ENCODE results near the gene DDX28. TPM values are rescaled to one million over a fixed set of nuclear protein-coding genes. Genes with fewer than 3 reads are reported as not detected.

DDX28 gene
- total and polyA plus RNA-seq, 2 of the 4 experiments (the other 2 are of a cell fraction), result 9.2 to 10.0 TPM

DNA sequence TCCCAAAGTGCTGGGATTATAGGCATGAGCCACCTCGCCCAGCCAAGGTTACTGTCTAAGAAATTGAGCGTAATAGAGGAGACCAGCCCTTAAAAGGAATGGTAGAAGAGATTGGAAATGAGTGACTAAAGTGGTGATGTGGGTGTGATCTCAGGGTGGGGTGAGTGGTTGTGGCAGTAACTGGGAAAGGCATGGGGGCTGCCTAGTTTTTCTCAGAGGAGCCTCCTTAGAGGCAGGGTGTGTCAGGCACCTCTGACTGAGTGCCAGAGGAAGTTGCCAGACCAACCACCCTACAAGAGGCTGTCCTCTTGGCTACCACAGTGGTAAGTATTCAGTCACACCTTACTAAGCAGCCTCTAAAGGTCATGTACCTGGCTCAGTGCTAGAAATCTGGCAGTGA lies 8.9 kb upstream of the DDX28 start:
- intact Hi-C loops (cut with micrococcal nuclease), result loop anchor here (10.0 kb wide), 1 partner anchor 357 kb away; no protein-coding TSS in a partner anchor
- H3K4me3 ChIP-seq (ENCODE audit: insufficient read depth, low read depth, low read length), result no peak overlapping the region
- H3K9me3 ChIP-seq (ENCODE audit: control insufficient read depth, insufficient read depth, low read length), result no peaks in the 10 kb centered on the region
- BruUV-seq (replicated peaks), result no TSS peak
- in situ Hi-C loops (cut with MboI; ENCODE audit: low sequenced_read_pairs), result no loop called here
- no peak overlapping the region for H4K8ac ChIP-seq (ENCODE audit: low read depth in 2 of 2, low read length in 2 of 2)
- no peak overlapping the region for H3K18ac ChIP-seq (ENCODE audit: low read depth, low read length)
- H3K9me1 ChIP-seq (ENCODE audit: insufficient read depth, low read length), result peaks cover 5% of the 10 kb centered on the region; the same call in 1 of the 2 replicates
- no peaks in the 10 kb centered on the region for H4K20me1 ChIP-seq (ENCODE audit: insufficient read depth, low read length)
- H3K9ac ChIP-seq (ENCODE audit: low read depth, low read length), result no peak overlapping the region
- dilution Hi-C loops (cut with HindIII; ENCODE audit: low sequenced_read_pairs, unreplicated experiment), result no loop called here
- no peak overlapping the region for H3K23ac ChIP-seq (ENCODE audit: low read depth, low read length)
- no peak overlapping the region for H2BK120ac ChIP-seq (ENCODE audit: low read depth, low read length)
- no peak overlapping the region for H2AK5ac ChIP-seq (ENCODE audit: low read depth, low read length)
- H3K56ac ChIP-seq (ENCODE audit: extremely low read depth, insufficient read depth, low read length), result no peak overlapping the region
- H3K27me3 ChIP-seq (ENCODE audit: control insufficient read depth, insufficient read depth, low read length), result no peaks in the 10 kb centered on the region
- DNase-seq, result no peak
- TF ChIP-seq MXI1 (IDR thresholded peaks at IDR 0.05; ENCODE audit: borderline replicate concordance, low read depth, low read length), result no peak
- no peak for TF ChIP-seq MAFK (IDR thresholded peaks at IDR 0.05; ENCODE audit: low read depth, low read length)
- no peak for TF ChIP-seq NFE2L2 (IDR thresholded peaks at IDR 0.05; ENCODE audit: low read depth, low read length)
- no peak for TF ChIP-seq MAZ (IDR thresholded peaks at IDR 0.05; ENCODE audit: borderline replicate concordance, low read depth, low read length)
- no peak for TF ChIP-seq RCOR1 (IDR thresholded peaks at IDR 0.05; ENCODE audit: insufficient replicate concordance, low read length)
- TF ChIP-seq, protein P1, sequence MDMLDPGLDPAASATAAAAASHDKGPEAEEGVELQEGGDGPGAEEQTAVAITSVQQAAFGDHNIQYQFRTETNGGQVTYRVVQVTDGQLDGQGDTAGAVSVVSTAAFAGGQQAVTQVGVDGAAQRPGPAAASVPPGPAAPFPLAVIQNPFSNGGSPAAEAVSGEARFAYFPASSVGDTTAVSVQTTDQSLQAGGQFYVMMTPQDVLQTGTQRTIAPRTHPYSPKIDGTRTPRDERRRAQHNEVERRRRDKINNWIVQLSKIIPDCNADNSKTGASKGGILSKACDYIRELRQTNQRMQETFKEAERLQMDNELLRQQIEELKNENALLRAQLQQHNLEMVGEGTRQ (IDR thresholded peaks at IDR 0.05; ENCODE audit: low read depth, low read length), result no peak
- no peak for TF ChIP-seq RFX5 (IDR thresholded peaks at IDR 0.05; ENCODE audit: low read depth, low read length)
- TF ChIP-seq FOS (IDR thresholded peaks at IDR 0.05; ENCODE audit: low read depth, low read length), result no peak
- TF ChIP-seq, protein P2, sequence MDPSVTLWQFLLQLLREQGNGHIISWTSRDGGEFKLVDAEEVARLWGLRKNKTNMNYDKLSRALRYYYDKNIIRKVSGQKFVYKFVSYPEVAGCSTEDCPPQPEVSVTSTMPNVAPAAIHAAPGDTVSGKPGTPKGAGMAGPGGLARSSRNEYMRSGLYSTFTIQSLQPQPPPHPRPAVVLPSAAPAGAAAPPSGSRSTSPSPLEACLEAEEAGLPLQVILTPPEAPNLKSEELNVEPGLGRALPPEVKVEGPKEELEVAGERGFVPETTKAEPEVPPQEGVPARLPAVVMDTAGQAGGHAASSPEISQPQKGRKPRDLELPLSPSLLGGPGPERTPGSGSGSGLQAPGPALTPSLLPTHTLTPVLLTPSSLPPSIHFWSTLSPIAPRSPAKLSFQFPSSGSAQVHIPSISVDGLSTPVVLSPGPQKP (IDR thresholded peaks at IDR 0.05; ENCODE audit: borderline replicate concordance, low read depth, low read length), result no peak
- no peak for TF ChIP-seq RAD21 (IDR thresholded peaks at IDR 0.05; ENCODE audit: low read length)
- TF ChIP-seq POLR2A (IDR thresholded peaks at IDR 0.05; ENCODE audit: low read depth, low read length), result no peak
- TF ChIP-seq SMC3 (IDR thresholded peaks at IDR 0.05; ENCODE audit: low read depth, low read length), result no peak
- POLR2A ChIA-PET (ENCODE audit: unreplicated experiment), result no interaction called here
- peaks cover 7% of the 10 kb centered on the region; the same call in 1 of the 2 replicates for H3K36me3 ChIP-seq (ENCODE audit: control insufficient read depth, insufficient read depth, low read length)
- no peak overlapping the region for H3K27ac ChIP-seq (ENCODE audit: insufficient read depth, low read length)
- no peak overlapping the region for H2AK9ac ChIP-seq (replicated peaks; ENCODE audit: low read depth, low read length, poor library complexity)
- whole genome bisulfite sequencing, 2 experiments (ENCODE audit: extremely low coverage in 2 of 2, insufficient read length in 1 of 2), result 92% methylated on average over 2 of the region's 2 CpGs; no CpG with 5 or more reads in 1 of the 2 experiments
- CTCF ChIA-PET, result no interaction called here
- no peaks in the 10 kb centered on the region for H3K4me1 ChIP-seq (ENCODE audit: control insufficient read depth, insufficient read depth, low read length)
- no peak overlapping the region for H2BK20ac ChIP-seq (ENCODE audit: low read depth, low read length)
- ATAC-seq (ENCODE audit: low read depth), result no peak
- H4K91ac ChIP-seq (ENCODE audit: insufficient read depth, low read depth, low read length), result no peak overlapping the region
- no peak overlapping the region for H3K14ac ChIP-seq (replicated peaks; ENCODE audit: low read depth, low read length)
- H2BK15ac ChIP-seq (ENCODE audit: low read depth, low read length), result no peak overlapping the region
- H4K5ac ChIP-seq (ENCODE audit: low read depth, low read length), result no peak overlapping the region
- H2BK5ac ChIP-seq (ENCODE audit: low read depth, low read length, poor library complexity, severe bottlenecking), result no peak overlapping the region
- H2AFZ ChIP-seq (replicated peaks; ENCODE audit: low read length, poor library complexity), result no peak overlapping the region
- H3K4ac ChIP-seq (ENCODE audit: low read depth, low read length), result no peak overlapping the region
- H3K4me2 ChIP-seq (ENCODE audit: low read depth, low read length), result no peak overlapping the region
- H3K79me1 ChIP-seq (ENCODE audit: low read depth in 1 of 2, low read length in 2 of 2), result peaks cover 13 to 26% of the 10 kb centered on the region in 2 experiments
